ENCODE data around the gene CEP85L. TPM values are rescaled to one million over a fixed set of nuclear protein-coding genes. Genes with fewer than 3 reads are reported as not detected.

Gene CEP85L
- total RNA-seq, 2 donors from 2014 or later: 4.5 to 6.8 TPM

DNA sequence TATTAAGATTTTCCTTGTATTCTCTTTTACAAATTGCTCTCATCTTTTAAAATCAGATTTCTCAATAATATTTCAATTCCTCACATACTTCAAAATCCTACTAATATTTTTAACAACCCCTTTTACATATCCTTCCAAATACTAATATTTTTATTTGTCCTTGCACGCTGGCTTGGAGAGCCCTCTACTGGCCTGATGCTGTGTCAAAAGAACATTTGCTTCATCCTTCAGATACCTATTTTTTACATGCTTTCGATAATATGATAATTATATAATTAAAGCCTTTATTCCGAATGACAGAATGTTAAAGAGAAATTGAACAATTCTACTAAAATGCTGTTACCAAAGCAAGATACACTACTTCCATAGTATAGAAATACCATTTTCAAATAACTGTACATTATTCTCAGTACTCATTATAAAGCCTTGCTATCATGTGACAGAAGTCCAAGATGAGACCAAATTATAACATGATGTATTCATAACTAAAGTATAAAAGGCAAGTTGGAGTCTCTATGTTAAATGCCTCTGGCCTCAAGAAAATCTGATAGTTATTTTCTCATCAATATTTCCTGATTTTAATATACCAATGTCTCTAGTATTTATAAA lies 142.3 kb downstream of the CEP85L start:
- TF ChIP-seq, protein P1, sequence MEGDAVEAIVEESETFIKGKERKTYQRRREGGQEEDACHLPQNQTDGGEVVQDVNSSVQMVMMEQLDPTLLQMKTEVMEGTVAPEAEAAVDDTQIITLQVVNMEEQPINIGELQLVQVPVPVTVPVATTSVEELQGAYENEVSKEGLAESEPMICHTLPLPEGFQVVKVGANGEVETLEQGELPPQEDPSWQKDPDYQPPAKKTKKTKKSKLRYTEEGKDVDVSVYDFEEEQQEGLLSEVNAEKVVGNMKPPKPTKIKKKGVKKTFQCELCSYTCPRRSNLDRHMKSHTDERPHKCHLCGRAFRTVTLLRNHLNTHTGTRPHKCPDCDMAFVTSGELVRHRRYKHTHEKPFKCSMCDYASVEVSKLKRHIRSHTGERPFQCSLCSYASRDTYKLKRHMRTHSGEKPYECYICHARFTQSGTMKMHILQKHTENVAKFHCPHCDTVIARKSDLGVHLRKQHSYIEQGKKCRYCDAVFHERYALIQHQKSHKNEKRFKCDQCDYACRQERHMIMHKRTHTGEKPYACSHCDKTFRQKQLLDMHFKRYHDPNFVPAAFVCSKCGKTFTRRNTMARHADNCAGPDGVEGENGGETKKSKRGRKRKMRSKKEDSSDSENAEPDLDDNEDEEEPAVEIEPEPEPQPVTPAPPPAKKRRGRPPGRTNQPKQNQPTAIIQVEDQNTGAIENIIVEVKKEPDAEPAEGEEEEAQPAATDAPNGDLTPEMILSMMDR (IDR thresholded peaks at IDR 0.05): peak; percentile 64 to 73
- H3K4me3 ChIP-seq: no peak overlapping the region
- no peaks in the 10 kb centered on the region for H3K4me1 ChIP-seq
- peak overlapping the region; percentile 57 to 84 for H3K27ac ChIP-seq
- H3K27me3 ChIP-seq: no peaks in the 10 kb centered on the region
- no peak for DNase-seq (ENCODE audit: low spot score)
- no peaks in the 10 kb centered on the region for H3K9me3 ChIP-seq
- no peaks in the 10 kb centered on the region for H3K36me3 ChIP-seq

GRCh38 chr6:118507636-118508035 lies 143.8 kb downstream of the CEP85L start:
- peak overlapping the region; percentile 32 to 78 for H3K27ac ChIP-seq
- no peak for DNase-seq (ENCODE audit: low spot score)
- TF ChIP-seq, protein P1 (IDR thresholded peaks at IDR 0.05): no peak
- H3K27me3 ChIP-seq: no peaks in the 10 kb centered on the region
- H3K9me3 ChIP-seq: no peaks in the 10 kb centered on the region
- no peak overlapping the region for H3K4me3 ChIP-seq
- H3K36me3 ChIP-seq: no peaks in the 10 kb centered on the region
- no peaks in the 10 kb centered on the region for H3K4me1 ChIP-seq

DNA sequence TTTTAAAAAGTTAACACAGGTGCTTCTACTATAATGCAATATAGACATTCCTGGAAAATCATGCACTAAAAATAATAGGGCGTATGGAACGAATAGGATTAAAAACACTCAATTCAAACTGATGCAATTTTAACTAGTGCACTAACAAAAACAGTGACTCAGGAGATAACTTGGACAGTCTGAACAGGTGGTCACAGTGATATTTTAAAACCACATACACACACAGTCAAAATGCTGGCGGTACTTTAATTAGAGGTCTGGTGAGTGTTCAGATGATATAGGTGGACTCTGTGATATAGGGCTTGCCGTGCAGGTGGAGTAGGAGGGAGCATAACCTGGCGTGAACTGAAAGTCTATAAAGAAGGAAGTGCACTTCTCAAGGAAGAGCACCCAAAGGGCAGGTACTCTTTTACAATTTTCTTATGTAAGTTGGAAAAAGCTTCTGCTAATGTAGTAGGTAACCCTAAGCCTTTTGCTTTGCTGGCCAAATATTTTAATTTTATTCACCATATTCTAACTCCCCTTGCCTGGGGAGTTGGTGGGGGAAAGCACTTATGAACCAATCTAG lies 145.2 kb downstream of the CEP85L start:
- H3K4me3 ChIP-seq: no peak overlapping the region
- H3K9me3 ChIP-seq: no peaks in the 10 kb centered on the region
- H3K27ac ChIP-seq: peak overlapping the region; percentile 32 to 78
- no peaks in the 10 kb centered on the region for H3K27me3 ChIP-seq
- DNase-seq (ENCODE audit: low spot score): no peak
- TF ChIP-seq, protein P1 (IDR thresholded peaks at IDR 0.05): no peak
- no peaks in the 10 kb centered on the region for H3K36me3 ChIP-seq
- no peaks in the 10 kb centered on the region for H3K4me1 ChIP-seq

- Histone ChIP-seq H3K9me3 (no peaks in the 10 kb centered on the region), H3K4me3 (no peak overlapping the region), H3K27ac (peak overlapping the region in 1 of 2 donors; percentile 78), H3K4me1 (no peaks in the 10 kb centered on the region), H3K27me3 (no peaks in the 10 kb centered on the region), H3K36me3 (no peaks in the 10 kb centered on the region)
- DNase-seq (ENCODE audit: low spot score): no peak
- TF ChIP-seq, protein P1 (IDR thresholded peaks at IDR 0.05): no peak
Measured at GRCh38 chr6:118505656-118506055, 145.7 kb downstream of the CEP85L start.

- TF ChIP-seq, protein P1 (IDR thresholded peaks at IDR 0.05): no peak
- Histone ChIP-seq H3K4me1 (no peaks in the 10 kb centered on the region), H3K27me3 (no peaks in the 10 kb centered on the region), H3K4me3 (no peak overlapping the region), H3K9me3 (no peaks in the 10 kb centered on the region), H3K36me3 (no peaks in the 10 kb centered on the region), H3K27ac (peak overlapping the region; percentile 50 to 78)
- DNase-seq (ENCODE audit: low spot score): no peak
Measured at GRCh38 chr6:118504611-118505010, 146.8 kb downstream of the CEP85L start.

- no peak for DNase-seq (ENCODE audit: low spot score)
- H3K4me3 ChIP-seq: no peak overlapping the region
- TF ChIP-seq, protein P1 (IDR thresholded peaks at IDR 0.05): no peak
Measured at GRCh38 chr6:118502169-118502568, 149.2 kb downstream of the CEP85L start.

More at GRCh38 chr6:118502169-118502568, 149.2 kb downstream of the CEP85L start:
- no peak overlapping the region for H3K27ac ChIP-seq
- no peaks in the 10 kb centered on the region for H3K36me3 ChIP-seq
- H3K4me1 ChIP-seq: no peaks in the 10 kb centered on the region
- no peaks in the 10 kb centered on the region for H3K9me3 ChIP-seq
- no peaks in the 10 kb centered on the region for H3K27me3 ChIP-seq
